ENCODE data around the gene SPTLC1.

Gene SPTLC1

GRCh38 chr9:92057226-92057625, 58.0 kb downstream of the SPTLC1 start:
- Histone ChIP-seq H3K27me3 (ENCODE audit: insufficient read depth, low read length) (no peaks in the 10 kb centered on the region), H3K36me3 (ENCODE audit: insufficient read depth, low read length) (peaks cover 20% of the 10 kb centered on the region), H2AFZ (ENCODE audit: low read depth, low read length) (no peak overlapping the region), H3K4me3 (ENCODE audit: low read length) (no peak overlapping the region), H3K9me3 (ENCODE audit: low read length) (no peaks in the 10 kb centered on the region), H3K4me1 (ENCODE audit: insufficient read depth, low read length) (peaks cover 47% of the 10 kb centered on the region)

DNA sequence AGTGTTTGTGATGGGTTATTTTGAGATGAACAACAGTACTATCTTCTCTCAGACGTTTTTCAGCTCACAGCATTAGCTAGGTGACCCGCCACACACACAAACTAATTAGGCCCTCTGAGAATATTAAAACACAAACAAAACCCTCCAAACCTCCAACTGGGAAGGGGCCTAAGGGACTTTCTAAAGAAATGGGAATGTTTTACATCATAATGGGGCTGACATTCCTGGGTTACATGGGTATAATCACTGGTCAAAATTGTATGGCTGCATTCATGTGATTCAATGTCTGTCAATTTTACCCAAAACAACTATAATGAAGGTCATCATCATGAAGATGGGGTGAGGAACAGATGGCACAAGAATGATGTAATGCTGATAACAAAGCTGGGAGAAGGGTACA, 59.6 kb downstream of the SPTLC1 start:
- H3K36me3 ChIP-seq (ENCODE audit: insufficient read depth, low read length) = peaks cover 29% of the 10 kb centered on the region
- no peaks in the 10 kb centered on the region for H3K27me3 ChIP-seq (ENCODE audit: insufficient read depth, low read length)
- H3K4me3 ChIP-seq (ENCODE audit: low read length) = no peak overlapping the region
- peaks cover 3% of the 10 kb centered on the region for H3K9me3 ChIP-seq (ENCODE audit: low read length)
- peaks cover 47% of the 10 kb centered on the region for H3K4me1 ChIP-seq (ENCODE audit: insufficient read depth, low read length)
- H2AFZ ChIP-seq (ENCODE audit: low read depth, low read length) = no peak overlapping the region

- no peak overlapping the region for H2AFZ ChIP-seq (ENCODE audit: low read depth, low read length)
- no peak overlapping the region for H3K4me3 ChIP-seq (ENCODE audit: low read length)
- H3K36me3 ChIP-seq (ENCODE audit: insufficient read depth, low read length) = peaks cover 71% of the 10 kb centered on the region
- H3K9me3 ChIP-seq (ENCODE audit: low read length) = peaks cover 9% of the 10 kb centered on the region
- no peaks in the 10 kb centered on the region for H3K27me3 ChIP-seq (ENCODE audit: insufficient read depth, low read length)
- no peaks in the 10 kb centered on the region for H3K4me1 ChIP-seq (ENCODE audit: insufficient read depth, low read length)
Measured at GRCh38 chr9:92048924-92049625, 66.1 kb downstream of the SPTLC1 start.

DNA sequence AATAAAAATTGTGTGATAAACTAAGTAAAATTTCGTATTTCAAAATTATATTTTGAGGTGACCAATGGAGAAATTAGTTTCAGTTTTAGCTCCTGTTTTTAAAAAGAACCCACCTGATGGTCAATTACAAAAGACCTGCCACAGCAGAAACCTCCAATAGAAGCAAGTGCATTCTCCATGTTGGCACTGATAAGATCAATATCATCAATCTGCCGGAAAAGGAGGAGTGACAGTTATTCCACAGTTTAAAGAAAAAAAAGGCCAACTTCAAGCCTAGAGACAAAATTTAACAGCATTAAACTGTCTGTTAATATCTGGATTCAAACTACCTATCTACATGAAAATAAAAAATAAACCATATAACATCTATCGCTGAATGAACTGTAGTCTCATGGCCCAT, 67.7 kb downstream of the SPTLC1 start:
- Histone ChIP-seq H3K4me3 (ENCODE audit: low read length) (no peak overlapping the region), H3K36me3 (ENCODE audit: insufficient read depth, low read length) (peaks cover 77% of the 10 kb centered on the region), H3K4me1 (ENCODE audit: insufficient read depth, low read length) (no peaks in the 10 kb centered on the region), H3K27me3 (ENCODE audit: insufficient read depth, low read length) (no peaks in the 10 kb centered on the region), H2AFZ (ENCODE audit: low read depth, low read length) (no peak overlapping the region), H3K9me3 (ENCODE audit: low read length) (peaks cover 19% of the 10 kb centered on the region)

- Histone ChIP-seq H3K36me3 (ENCODE audit: insufficient read depth, low read length) (peaks cover 82% of the 10 kb centered on the region), H3K4me3 (ENCODE audit: low read length) (no peak overlapping the region), H3K4me1 (ENCODE audit: insufficient read depth, low read length) (no peaks in the 10 kb centered on the region)
Measured at GRCh38 chr9:92046676-92047075, 68.5 kb downstream of the SPTLC1 start.

GRCh38 chr9:92044936-92045335, 70.3 kb downstream of the SPTLC1 start:
- Histone ChIP-seq H3K4me3 (ENCODE audit: low read length) (no peak overlapping the region), H3K36me3 (ENCODE audit: insufficient read depth, low read length) (peaks cover 76% of the 10 kb centered on the region), H3K27me3 (ENCODE audit: insufficient read depth, low read length) (no peaks in the 10 kb centered on the region), H2AFZ (ENCODE audit: low read depth, low read length) (no peak overlapping the region), H3K9me3 (ENCODE audit: low read length) (peaks cover 21% of the 10 kb centered on the region), H3K4me1 (ENCODE audit: insufficient read depth, low read length) (no peaks in the 10 kb centered on the region)

More at GRCh38 chr9:92046676-92047075, 68.5 kb downstream of the SPTLC1 start:
- Histone ChIP-seq H2AFZ (ENCODE audit: low read depth, low read length) (no peak overlapping the region), H3K9me3 (ENCODE audit: low read length) (peaks cover 23% of the 10 kb centered on the region), H3K27me3 (ENCODE audit: insufficient read depth, low read length) (no peaks in the 10 kb centered on the region)

- Histone ChIP-seq H3K9me3 (ENCODE audit: low read length) (peaks cover 21% of the 10 kb centered on the region), H3K27me3 (ENCODE audit: insufficient read depth, low read length) (no peaks in the 10 kb centered on the region), H3K4me3 (ENCODE audit: low read length) (no peak overlapping the region), H3K4me1 (ENCODE audit: insufficient read depth, low read length) (peaks cover 8% of the 10 kb centered on the region), H2AFZ (ENCODE audit: low read depth, low read length) (no peak overlapping the region), H3K36me3 (ENCODE audit: insufficient read depth, low read length) (peaks cover 60% of the 10 kb centered on the region)
Measured at GRCh38 chr9:92043002-92043401, 72.2 kb downstream of the SPTLC1 start.

DNA sequence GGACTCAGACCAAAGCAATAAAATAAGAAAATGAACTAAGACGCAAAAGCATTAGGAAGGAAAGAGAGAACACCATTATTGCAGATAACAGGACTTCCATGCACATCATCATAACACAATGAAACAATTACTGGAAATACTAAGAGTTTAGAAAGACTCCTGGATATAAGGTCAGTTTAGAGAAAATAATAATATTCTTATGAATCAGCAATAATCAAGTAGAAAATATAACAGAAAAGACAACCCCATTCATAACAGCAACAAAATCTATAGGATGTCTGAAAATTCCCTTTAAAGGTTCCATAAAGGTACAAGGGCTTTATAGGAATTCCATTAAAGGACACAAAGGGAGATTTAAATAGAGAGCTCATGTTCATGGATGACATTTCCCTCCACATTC, 73.0 kb downstream of the SPTLC1 start:
- Histone ChIP-seq H2AFZ (ENCODE audit: low read depth, low read length) (no peak overlapping the region), H3K27me3 (ENCODE audit: insufficient read depth, low read length) (no peaks in the 10 kb centered on the region), H3K4me3 (ENCODE audit: low read length) (no peak overlapping the region), H3K9me3 (ENCODE audit: low read length) (peaks cover 21% of the 10 kb centered on the region), H3K36me3 (ENCODE audit: insufficient read depth, low read length) (peaks cover 59% of the 10 kb centered on the region), H3K4me1 (ENCODE audit: insufficient read depth, low read length) (peaks cover 15% of the 10 kb centered on the region)

DNA sequence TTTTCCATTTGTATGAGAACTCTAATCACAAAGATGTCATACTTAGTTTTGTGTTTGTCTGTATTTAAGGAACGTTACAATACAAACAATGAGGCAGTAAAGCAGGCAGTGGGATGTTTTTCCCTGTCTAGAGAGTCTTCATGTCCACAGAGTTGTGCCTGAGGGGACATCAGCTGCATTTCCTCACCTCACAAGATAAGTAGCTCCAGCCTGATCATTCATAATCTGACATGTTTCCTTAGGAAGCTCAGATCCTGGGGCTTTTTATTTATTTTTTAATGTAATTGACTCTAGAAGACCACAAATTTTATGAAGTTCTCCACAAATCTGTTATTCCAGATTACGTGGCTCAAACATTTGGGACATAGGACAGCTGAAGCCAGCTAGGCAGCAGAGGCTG, 78.5 kb downstream of the SPTLC1 start:
- no peaks in the 10 kb centered on the region for H3K27me3 ChIP-seq (ENCODE audit: insufficient read depth, low read length)
- H3K4me1 ChIP-seq (ENCODE audit: insufficient read depth, low read length) = peaks cover 19% of the 10 kb centered on the region
- H3K9me3 ChIP-seq (ENCODE audit: low read length) = peaks cover 3% of the 10 kb centered on the region
- H3K36me3 ChIP-seq (ENCODE audit: insufficient read depth, low read length) = peaks cover 56% of the 10 kb centered on the region
- H3K4me3 ChIP-seq (ENCODE audit: low read length) = no peak overlapping the region
- no peak overlapping the region for H2AFZ ChIP-seq (ENCODE audit: low read depth, low read length)

DNA sequence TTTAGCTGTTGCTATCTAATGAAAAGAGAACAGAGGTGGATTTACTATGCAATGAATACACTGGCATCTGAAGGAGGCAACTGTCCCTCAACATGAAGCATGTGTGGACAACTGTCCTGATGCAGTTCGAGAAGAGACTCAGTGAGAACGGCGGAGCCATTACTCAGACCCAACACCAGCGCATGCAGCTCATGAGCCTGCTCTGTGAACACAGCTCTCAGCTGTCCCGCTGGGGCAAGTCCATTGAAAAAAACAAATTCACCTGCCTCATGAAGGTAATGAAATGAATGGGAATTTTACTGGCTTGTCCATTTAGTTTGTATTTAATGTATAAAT, 78.8 kb downstream of the SPTLC1 start:
- H3K4me1 ChIP-seq (ENCODE audit: insufficient read depth, low read length) = peaks cover 19% of the 10 kb centered on the region
- no peak overlapping the region for H2AFZ ChIP-seq (ENCODE audit: low read depth, low read length)
- no peaks in the 10 kb centered on the region for H3K27me3 ChIP-seq (ENCODE audit: insufficient read depth, low read length)
- no peak overlapping the region for H3K4me3 ChIP-seq (ENCODE audit: low read length)
- H3K9me3 ChIP-seq (ENCODE audit: low read length) = peaks cover 2% of the 10 kb centered on the region
- peaks cover 54% of the 10 kb centered on the region for H3K36me3 ChIP-seq (ENCODE audit: insufficient read depth, low read length)

GRCh38 chr9:92035687-92036410, 79.4 kb downstream of the SPTLC1 start:
- H3K36me3 ChIP-seq (ENCODE audit: insufficient read depth, low read length) = peaks cover 53% of the 10 kb centered on the region
- H3K27me3 ChIP-seq (ENCODE audit: insufficient read depth, low read length) = no peaks in the 10 kb centered on the region
- H2AFZ ChIP-seq (ENCODE audit: low read depth, low read length) = no peak overlapping the region
- no peak overlapping the region for H3K4me3 ChIP-seq (ENCODE audit: low read length)
- H3K9me3 ChIP-seq (ENCODE audit: low read length) = peaks cover 2% of the 10 kb centered on the region
- H3K4me1 ChIP-seq (ENCODE audit: insufficient read depth, low read length) = peaks cover 19% of the 10 kb centered on the region

DNA sequence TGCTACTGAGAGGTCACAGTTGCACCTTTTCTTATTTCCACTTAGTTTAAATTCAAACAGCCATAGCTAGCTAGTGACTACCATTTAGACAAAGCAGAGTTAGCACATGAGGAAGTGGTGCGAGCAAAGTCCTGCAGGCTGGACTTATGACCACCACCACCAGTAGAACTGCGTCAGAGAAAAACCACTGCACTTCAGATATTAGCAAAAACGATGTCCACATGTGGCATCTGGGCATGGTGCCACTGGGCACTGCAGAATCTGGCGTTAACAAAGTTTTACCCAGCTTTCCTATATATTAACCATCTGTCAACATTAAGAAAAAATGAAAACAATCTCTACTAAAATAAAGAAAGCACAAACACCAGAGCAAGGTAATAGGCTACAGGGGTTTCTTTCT, 80.1 kb downstream of the SPTLC1 start:
- Histone ChIP-seq H3K4me1 (ENCODE audit: insufficient read depth, low read length) (peaks cover 19% of the 10 kb centered on the region), H3K36me3 (ENCODE audit: insufficient read depth, low read length) (peaks cover 53% of the 10 kb centered on the region), H3K9me3 (ENCODE audit: low read length) (peaks cover 2% of the 10 kb centered on the region), H3K27me3 (ENCODE audit: insufficient read depth, low read length) (no peaks in the 10 kb centered on the region), H3K4me3 (ENCODE audit: low read length) (no peak overlapping the region), H2AFZ (ENCODE audit: low read depth, low read length) (no peak overlapping the region)

DNA sequence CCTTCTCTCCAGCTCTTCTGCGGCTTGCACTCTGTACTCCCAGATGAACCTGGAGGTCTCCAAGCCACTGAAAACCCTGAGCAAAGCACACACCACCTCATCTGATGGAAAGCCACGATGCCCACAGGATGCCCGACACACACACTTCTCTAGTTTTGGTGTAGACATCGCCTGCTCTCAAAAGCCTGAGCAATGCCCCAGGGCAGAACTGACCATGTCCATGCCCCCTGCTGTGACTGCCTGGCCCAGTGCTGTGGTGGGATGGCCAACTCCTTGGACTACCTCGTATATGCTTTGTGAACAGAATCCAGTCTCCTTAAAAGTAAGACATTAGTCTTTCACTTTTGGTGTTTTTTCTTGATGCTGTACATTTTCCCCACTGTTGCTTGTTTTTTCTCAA, 81.2 kb downstream of the SPTLC1 start:
- Histone ChIP-seq H3K4me3 (ENCODE audit: low read length) (no peak overlapping the region), H3K36me3 (ENCODE audit: insufficient read depth, low read length) (peaks cover 53% of the 10 kb centered on the region), H3K4me1 (ENCODE audit: insufficient read depth, low read length) (peaks cover 19% of the 10 kb centered on the region)

More for the DNA sequence above, 81.2 kb downstream of the SPTLC1 start:
- Histone ChIP-seq H2AFZ (ENCODE audit: low read depth, low read length) (no peak overlapping the region), H3K27me3 (ENCODE audit: insufficient read depth, low read length) (no peaks in the 10 kb centered on the region), H3K9me3 (ENCODE audit: low read length) (peaks cover 2% of the 10 kb centered on the region)
